PFSK-1 (cell line): ENCODE results near the gene TRAPPC3.

Experiments used
- FOXP2 ChIP-seq: optimal IDR thresholded peaks from 2 replicates; pipeline ENCODE3; 2011; ENCODE audit warnings: borderline replicate concordance, control low read depth, inconsistent platforms; ENCODE audit not compliant: insufficient read depth; ENCODE audit errors: extremely low read length, extremely low read depth
- POLR2AphosphoS5 ChIP-seq: IDR thresholded peaks from 2 replicates; pipeline ENCODE4 v1.6.1; 2012; ENCODE audit warnings: low read depth, mild to moderate bottlenecking, control low read depth, low read length, moderate library complexity
- REST ChIP-seq, 2 experiments: IDR thresholded peaks; 2 replicates each; pipeline versions ENCODE4 v1.6.1 to v1.8.0; 2011 to 2012; ENCODE audit warnings: low read depth in 2 of 2, low read length in 2 of 2, control low read depth in 1 of 2, inconsistent platforms in 1 of 2, mild to moderate bottlenecking in 1 of 2, moderate library complexity in 1 of 2; ENCODE audit not compliant: insufficient read depth in 1 of 2
- SIN3A ChIP-seq: IDR thresholded peaks from 2 replicates; pipeline ENCODE4 v1.6.1; 2012; ENCODE audit warnings: mild to moderate bottlenecking, low read length, moderate library complexity, borderline replicate concordance; ENCODE audit not compliant: insufficient read depth
- TAF1 ChIP-seq: IDR thresholded peaks from 2 replicates; pipeline ENCODE4 v1.6.1; 2012; ENCODE audit warnings: low read length, control low read depth, borderline replicate concordance; ENCODE audit not compliant: insufficient read depth

TRAPPC3 gene

GRCh38 chr1:36088265-36088576, 61.1 kb downstream of the TRAPPC3 start:
- TF ChIP-seq FOXP2, result no peak
- TF ChIP-seq SIN3A, result no peak
- no peak for TF ChIP-seq POLR2AphosphoS5
- TF ChIP-seq TAF1, result no peak
- no peak for TF ChIP-seq REST (IDR thresholded peaks at IDR 0.05; ENCODE audit: insufficient read depth in 1 of 2, low read depth in 2 of 2, low read length in 2 of 2)

GRCh38 chr1:36087233-36088123, 61.8 kb downstream of the TRAPPC3 start:
- TF ChIP-seq REST (IDR thresholded peaks at IDR 0.05; ENCODE audit: insufficient read depth in 1 of 2, low read depth in 2 of 2, low read length in 2 of 2) (no peak), FOXP2 (no peak), POLR2AphosphoS5 (no peak), SIN3A (no peak), TAF1 (no peak)
